Hepatocyte (in vitro differentiated cells): Measurements from ENCODE around the gene ACTR5. TPM values are rescaled to one million over a fixed set of nuclear protein-coding genes. Genes with fewer than 3 reads are reported as not detected.

Experiments used
- DNase-seq: peaks from one replicate; pipeline ENCODE4 v3.0.0-alpha.2; 2016; ENCODE audit warnings: low spot score
- H2AFZ ChIP-seq: fragments of 200-600 bp; sonication (generic); 2 replicates; pipeline ENCODE4 v1.6.0; 2016; ENCODE audit warnings: antibody characterized with exemption, mild to moderate bottlenecking
- H3K27ac ChIP-seq: fragments of 200-600 bp; sonication (generic); 2 replicates; pipeline ENCODE4 v1.5.1; 2016; ENCODE audit warnings: mild to moderate bottlenecking
- H3K27me3 ChIP-seq: fragments of 200-600 bp; sonication (generic); 2 replicates; pipeline ENCODE4 v1.6.1; 2016
- H3K36me3 ChIP-seq: fragments of 200-600 bp; sonication (generic); replicated peaks from 2 replicates; pipeline ENCODE4 v1.5.1; 2016; ENCODE audit warnings: low read depth; ENCODE audit not compliant: insufficient read depth
- H3K4me1 ChIP-seq: fragments of 200-600 bp; sonication (generic); 2 replicates; pipeline ENCODE4 v1.5.1; 2016; ENCODE audit warnings: mild to moderate bottlenecking, moderate library complexity; ENCODE audit not compliant: insufficient read depth
- H3K4me2 ChIP-seq: fragments of 200-600 bp; sonication (generic); 2 replicates; pipeline ENCODE4 v1.6.0; 2016
- H3K4me3 ChIP-seq: fragments of 200-600 bp; sonication (generic); 2 replicates; pipeline ENCODE4 v1.5.1; 2016; ENCODE audit warnings: mild to moderate bottlenecking
- H3K79me2 ChIP-seq: fragments of 200-600 bp; sonication (generic); 2 replicates; pipeline ENCODE4 v1.6.0; 2017; ENCODE audit warnings: mild to moderate bottlenecking
- H3K9me2 ChIP-seq: fragments of 200-600 bp; sonication (generic); replicated peaks from 2 replicates; pipeline ENCODE4 v1.6.0; 2017; ENCODE audit warnings: mild to moderate bottlenecking; ENCODE audit not compliant: insufficient read depth
- H3K9me3 ChIP-seq: fragments of 200-600 bp; sonication (generic); 2 replicates; pipeline ENCODE4 v1.5.1; 2016; ENCODE audit warnings: low read depth, mild to moderate bottlenecking
- H4K20me1 ChIP-seq: fragments of 200-600 bp; sonication (generic); 2 replicates; pipeline ENCODE4 v1.6.0; 2016; ENCODE audit warnings: mild to moderate bottlenecking; ENCODE audit not compliant: insufficient read depth, poor library complexity, severe bottlenecking
- CTCF ChIP-seq: fragments of 200-600 bp; sonication (generic); IDR thresholded peaks from 2 replicates; pipeline ENCODE4 v1.5.1; 2016; ENCODE audit warnings: antibody characterized with exemption, mild to moderate bottlenecking; ENCODE audit not compliant: poor library complexity
- EZH2 ChIP-seq: fragments of 200-600 bp; sonication (generic); IDR thresholded peaks from 2 replicates; pipeline ENCODE4 v1.6.1; 2016; ENCODE audit warnings: antibody characterized with exemption, mild to moderate bottlenecking, borderline replicate concordance
- EZH2phosphoT487 ChIP-seq: fragments of 200-600 bp; sonication (generic); IDR thresholded peaks from one replicate; pipeline ENCODE4 v1.6.1; 2018; ENCODE audit warnings: antibody characterized with exemption, mild to moderate bottlenecking, low read depth, moderate library complexity; ENCODE audit not compliant: unreplicated experiment, severe bottlenecking
- WGBS: methylation state at CpG from one replicate; pipeline ENCODE4 v1.1.6; 2016; ENCODE audit warnings: low lambda C conversion rate; ENCODE audit errors: missing lambda C conversion rate; 5-methylcytosine and 5-hydroxymethylcytosine counted together
- polyA plus RNA-seq: library from polyadenylated mRNA; unstranded; fragments of >200 nt; fragmentation: Nextera tagmentation; extraction: Ambion mirVana; gene quantifications from 2 replicates; pipeline ENCODE4 v1.2.1, GENCODE V29; 2016
- total RNA-seq: library from RNA; depleted of rRNA; stranded (reverse); fragments of >200 nt; gene quantifications from 2 replicates; pipeline ENCODE4 v1.2.3, GENCODE V29; 2014

Gene ACTR5
- total and polyA plus RNA-seq, 2 experiments from 2014 or later: 8.5 to 10.1 TPM

- H3K9me2 ChIP-seq: no peaks in the 10 kb centered on the region
- peaks cover 12% of the 10 kb centered on the region for H3K4me1 ChIP-seq
- no peaks in the 10 kb centered on the region for H3K79me2 ChIP-seq
- H4K20me1 ChIP-seq: no peaks in the 10 kb centered on the region
- no peak overlapping the region for H3K4me3 ChIP-seq
- DNase-seq: no peak
- TF ChIP-seq EZH2 (peak; percentile 31), CTCF (no peak)
- no peaks in the 10 kb centered on the region for H3K9me3 ChIP-seq
- H3K27me3 ChIP-seq: peaks cover 68% of the 10 kb centered on the region
- no peak overlapping the region for H2AFZ ChIP-seq
- 24% methylated on average over 30 of the region's 32 CpGs for WGBS
- H3K36me3 ChIP-seq: no peaks in the 10 kb centered on the region
- no peak overlapping the region for H3K27ac ChIP-seq
- peak overlapping the region; percentile 100 for H3K4me2 ChIP-seq
Measured at GRCh38 chr20:38806855-38807655, 58.8 kb downstream of the ACTR5 start.

GRCh38 chr20:38809942-38810341 is 61.7 kb downstream of the ACTR5 start:
- H3K27ac ChIP-seq: no peak overlapping the region
- DNase-seq: no peak
- H3K4me3 ChIP-seq: no peak overlapping the region
- H3K4me1 ChIP-seq: peaks cover 12% of the 10 kb centered on the region
- no peaks in the 10 kb centered on the region for H3K9me3 ChIP-seq
- no peaks in the 10 kb centered on the region for H3K79me2 ChIP-seq
- no peaks in the 10 kb centered on the region for H4K20me1 ChIP-seq
- H3K9me2 ChIP-seq: no peaks in the 10 kb centered on the region
- TF ChIP-seq EZH2 (no peak), CTCF (no peak), EZH2phosphoT487 (no peak)
- WGBS: 67% methylated on average over 6 of the region's 6 CpGs
- H3K36me3 ChIP-seq: no peaks in the 10 kb centered on the region
- no peak overlapping the region for H3K4me2 ChIP-seq
- H3K27me3 ChIP-seq: peaks cover 68% of the 10 kb centered on the region
- H2AFZ ChIP-seq: no peak overlapping the region

- Histone ChIP-seq H3K9me3 (no peaks in the 10 kb centered on the region), H3K4me1 (peaks cover 8% of the 10 kb centered on the region), H3K9me2 (no peaks in the 10 kb centered on the region), H3K27me3 (peaks cover 66% of the 10 kb centered on the region), H3K36me3 (no peaks in the 10 kb centered on the region), H3K27ac (no peak overlapping the region), H3K4me2 (no peak overlapping the region), H3K79me2 (no peaks in the 10 kb centered on the region), H2AFZ (no peak overlapping the region), H4K20me1 (no peaks in the 10 kb centered on the region), H3K4me3 (no peak overlapping the region)
- DNase-seq: no peak
- no peak for TF ChIP-seq EZH2
- no peak for TF ChIP-seq EZH2phosphoT487
- no peak for TF ChIP-seq CTCF
- 88% methylated on average over 4 of the region's 4 CpGs for WGBS
Measured at GRCh38 chr20:38810926-38811630, 62.8 kb downstream of the ACTR5 start.
